K562 (cell line): ENCODE data around the gene MARS1. TPM values are rescaled to one million over a fixed set of nuclear protein-coding genes. Genes with fewer than 3 reads are reported as not detected.

Experiments
- ELF2 ChIP-seq: fragments of 250-450 bp; sonication (Bioruptor Pico); IDR thresholded peaks from 2 replicates; pipeline ENCODE4 v1.5.0; 2021; ENCODE audit warnings: mild to moderate bottlenecking
- KDM1A ChIP-seq, 2 experiments: fragments of 450-650 bp; IDR thresholded peaks; 2 replicates each; pipeline ENCODE4 v1.6.1; 2016; ENCODE audit warnings: mild to moderate bottlenecking in 2 of 2
- PTRF ChIP-seq: fragments of 450-650 bp; IDR thresholded peaks from 2 replicates; pipeline ENCODE4 v1.6.1; 2016; ENCODE audit warnings: mild to moderate bottlenecking, missing genetic modification characterization, missing compliant biosample characterization
- RBFOX2 ChIP-seq: fragments of 200-400 bp; formaldehyde crosslinking; IDR thresholded peaks from 2 replicates; pipeline ENCODE4 v1.6.1; 2017; ENCODE audit warnings: low read depth, mild to moderate bottlenecking, low read length, moderate library complexity
- RHOXF2B ChIP-seq: fragments of 250-450 bp; sonication (Bioruptor Pico); conservative IDR thresholded peaks from 2 replicates; pipeline ENCODE4 v1.5.1; 2021
- SP1 ChIP-seq: sonication (generic); formaldehyde crosslinking; IDR thresholded peaks from 2 replicates; pipeline ENCODE4 v1.8.1; 2022; ENCODE audit warnings: mild to moderate bottlenecking, missing genetic modification reagents
- TCF7L2 ChIP-seq: fragments of 150-350 bp; IDR thresholded peaks from 2 replicates; pipeline ENCODE4 v1.6.1; 2016; ENCODE audit warnings: low read depth, mild to moderate bottlenecking, low read length, moderate library complexity
- ZNF586 ChIP-seq: fragments of 450-650 bp; formaldehyde crosslinking; conservative IDR thresholded peaks from 2 replicates; pipeline ENCODE4 v1.4.0; 2020; ENCODE audit warnings: mild to moderate bottlenecking, moderate library complexity
- polyA plus RNA-seq, 8 experiments: library from polyadenylated mRNA; depleted of rRNA in 4 of 8; stranded (reverse) in 5 of 8; unstranded in 3 of 8; fragments of >200 nt; fragmentation: Nextera tagmentation in 2 of 8; fragmentation: Illumina TruSeq in 1 of 8; extraction: Ambion mirVana in 2 of 8; extraction: Trizol in 1 of 8; gene quantifications; 2 replicates each; pipeline versions ENCODE4 v1.2.1 to v1.2.3, GENCODE V29; 2011 to 2014; ENCODE audit warnings: inconsistent platforms in 1 of 8, missing spikeins in 1 of 8
- total RNA-seq, 7 experiments: library from RNA; depleted of rRNA in 6 of 7; stranded (reverse); fragments of >200 nt in 6 of 7; fragmentation: Illumina TruSeq in 2 of 7; extraction: Trizol in 2 of 7; gene quantifications; 2 replicates each; pipeline versions ENCODE4 v1.2.1 to v1.2.3, GENCODE V29; 2011 to 2021; ENCODE audit warnings: low replicate concordance in 1 of 7
- TF ChIP-seq, protein P1 (sequence below), 2 experiments: fragments of 450-650 bp in 1 of 2; sonication (generic) in 1 of 2; formaldehyde crosslinking in 1 of 2; IDR thresholded peaks; 2 replicates each; pipeline versions ENCODE4 v1.7.1 to v1.9.0; 2016 to 2022; ENCODE audit warnings: inconsistent platforms in 1 of 2, mild to moderate bottlenecking in 1 of 2, missing genetic modification reagents in 1 of 2
- TF ChIP-seq, protein P2 (sequence below): fragments of 250-450 bp; sonication (Bioruptor Pico); IDR thresholded peaks from 2 replicates; pipeline ENCODE4 v1.5.0; 2022; ENCODE audit warnings: mild to moderate bottlenecking
- TF ChIP-seq, protein P3 (sequence below), 2 experiments: IDR thresholded peaks; 2 replicates each; pipeline ENCODE4 v1.6.1; 2012; ENCODE audit warnings: improper control_type of control experiment in 2 of 2, low read depth in 2 of 2, low read length in 2 of 2, borderline replicate concordance in 1 of 2
- TF ChIP-seq, protein P4 (sequence below), 2 experiments: fragments of 450-650 bp; conservative IDR thresholded peaks; 2 replicates each; pipeline ENCODE4 v1.6.1; 2017; ENCODE audit warnings: mild to moderate bottlenecking in 2 of 2, moderate library complexity in 2 of 2

The MARS1 gene
- total and polyA plus RNA-seq, 9 of the 15 experiments (the other 6 are each of a cell fraction or from before 2014, with no cell fraction given) = 117 to 382 (median 220) TPM

DNA sequence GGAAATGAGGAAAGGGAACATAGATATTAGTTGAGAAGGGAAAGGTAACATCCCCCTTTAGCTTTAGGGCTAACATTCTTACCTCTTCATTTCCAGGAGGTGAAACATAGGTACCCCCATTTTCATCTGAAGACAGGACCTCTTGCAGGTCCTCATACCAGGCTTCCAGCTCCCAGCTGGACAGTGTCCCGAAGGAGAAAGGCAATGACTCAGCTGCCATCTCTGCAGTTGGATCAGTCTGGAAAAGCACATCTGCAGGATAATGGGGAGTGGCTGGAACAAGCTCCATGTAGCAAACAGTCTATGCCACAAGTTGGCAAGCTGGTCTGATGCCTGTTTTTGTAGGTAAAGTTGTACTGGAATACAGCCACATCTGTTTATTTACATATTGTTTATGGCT lies 29.3 kb downstream of the MARS1 start (continued):
- TF ChIP-seq, protein P1, sequence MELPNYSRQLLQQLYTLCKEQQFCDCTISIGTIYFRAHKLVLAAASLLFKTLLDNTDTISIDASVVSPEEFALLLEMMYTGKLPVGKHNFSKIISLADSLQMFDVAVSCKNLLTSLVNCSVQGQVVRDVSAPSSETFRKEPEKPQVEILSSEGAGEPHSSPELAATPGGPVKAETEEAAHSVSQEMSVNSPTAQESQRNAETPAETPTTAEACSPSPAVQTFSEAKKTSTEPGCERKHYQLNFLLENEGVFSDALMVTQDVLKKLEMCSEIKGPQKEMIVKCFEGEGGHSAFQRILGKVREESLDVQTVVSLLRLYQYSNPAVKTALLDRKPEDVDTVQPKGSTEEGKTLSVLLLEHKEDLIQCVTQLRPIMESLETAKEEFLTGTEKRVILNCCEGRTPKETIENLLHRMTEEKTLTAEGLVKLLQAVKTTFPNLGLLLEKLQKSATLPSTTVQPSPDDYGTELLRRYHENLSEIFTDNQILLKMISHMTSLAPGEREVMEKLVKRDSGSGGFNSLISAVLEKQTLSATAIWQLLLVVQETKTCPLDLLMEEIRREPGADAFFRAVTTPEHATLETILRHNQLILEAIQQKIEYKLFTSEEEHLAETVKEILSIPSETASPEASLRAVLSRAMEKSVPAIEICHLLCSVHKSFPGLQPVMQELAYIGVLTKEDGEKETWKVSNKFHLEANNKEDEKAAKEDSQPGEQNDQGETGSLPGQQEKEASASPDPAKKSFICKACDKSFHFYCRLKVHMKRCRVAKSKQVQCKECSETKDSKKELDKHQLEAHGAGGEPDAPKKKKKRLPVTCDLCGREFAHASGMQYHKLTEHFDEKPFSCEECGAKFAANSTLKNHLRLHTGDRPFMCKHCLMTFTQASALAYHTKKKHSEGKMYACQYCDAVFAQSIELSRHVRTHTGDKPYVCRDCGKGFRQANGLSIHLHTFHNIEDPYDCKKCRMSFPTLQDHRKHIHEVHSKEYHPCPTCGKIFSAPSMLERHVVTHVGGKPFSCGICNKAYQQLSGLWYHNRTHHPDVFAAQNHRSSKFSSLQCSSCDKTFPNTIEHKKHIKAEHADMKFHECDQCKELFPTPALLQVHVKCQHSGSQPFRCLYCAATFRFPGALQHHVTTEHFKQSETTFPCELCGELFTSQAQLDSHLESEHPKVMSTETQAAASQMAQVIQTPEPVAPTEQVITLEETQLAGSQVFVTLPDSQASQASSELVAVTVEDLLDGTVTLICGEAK (IDR thresholded peaks at IDR 0.05) = no peak
- TF ChIP-seq, protein P1 (CRISPR knock-in tag; IDR thresholded peaks at IDR 0.05) = no peak
- TF ChIP-seq, protein P2, sequence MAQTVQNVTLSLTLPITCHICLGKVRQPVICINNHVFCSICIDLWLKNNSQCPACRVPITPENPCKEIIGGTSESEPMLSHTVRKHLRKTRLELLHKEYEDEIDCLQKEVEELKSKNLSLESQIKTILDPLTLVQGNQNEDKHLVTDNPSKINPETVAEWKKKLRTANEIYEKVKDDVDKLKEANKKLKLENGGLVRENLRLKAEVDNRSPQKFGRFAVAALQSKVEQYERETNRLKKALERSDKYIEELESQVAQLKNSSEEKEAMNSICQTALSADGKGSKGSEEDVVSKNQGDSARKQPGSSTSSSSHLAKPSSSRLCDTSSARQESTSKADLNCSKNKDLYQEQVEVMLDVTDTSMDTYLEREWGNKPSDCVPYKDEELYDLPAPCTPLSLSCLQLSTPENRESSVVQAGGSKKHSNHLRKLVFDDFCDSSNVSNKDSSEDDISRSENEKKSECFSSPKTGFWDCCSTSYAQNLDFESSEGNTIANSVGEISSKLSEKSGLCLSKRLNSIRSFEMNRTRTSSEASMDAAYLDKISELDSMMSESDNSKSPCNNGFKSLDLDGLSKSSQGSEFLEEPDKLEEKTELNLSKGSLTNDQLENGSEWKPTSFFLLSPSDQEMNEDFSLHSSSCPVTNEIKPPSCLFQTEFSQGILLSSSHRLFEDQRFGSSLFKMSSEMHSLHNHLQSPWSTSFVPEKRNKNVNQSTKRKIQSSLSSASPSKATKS = 0 out of 2 replicates have a peak, but pooled peaks have one; percentile 21
- TF ChIP-seq KDM1A (IDR thresholded peaks at IDR 0.05) (no peak), TCF7L2 (no peak), RHOXF2B (CRISPR knock-in tag) (0 out of 2 replicates have a peak, but pooled peaks have one; percentile 64), ZNF586 (CRISPR knock-in tag) (no peak), RBFOX2 (0 out of 2 replicates have a peak, but pooled peaks have one; percentile 32), PTRF (tag) (no peak), SP1 (CRISPR knock-in tag) (0 out of 2 replicates have a peak, but pooled peaks have one; percentile 13), ELF2 (CRISPR knock-in tag) (0 out of 2 replicates have a peak, but pooled peaks have one; percentile 36)
- TF ChIP-seq, protein P3, sequence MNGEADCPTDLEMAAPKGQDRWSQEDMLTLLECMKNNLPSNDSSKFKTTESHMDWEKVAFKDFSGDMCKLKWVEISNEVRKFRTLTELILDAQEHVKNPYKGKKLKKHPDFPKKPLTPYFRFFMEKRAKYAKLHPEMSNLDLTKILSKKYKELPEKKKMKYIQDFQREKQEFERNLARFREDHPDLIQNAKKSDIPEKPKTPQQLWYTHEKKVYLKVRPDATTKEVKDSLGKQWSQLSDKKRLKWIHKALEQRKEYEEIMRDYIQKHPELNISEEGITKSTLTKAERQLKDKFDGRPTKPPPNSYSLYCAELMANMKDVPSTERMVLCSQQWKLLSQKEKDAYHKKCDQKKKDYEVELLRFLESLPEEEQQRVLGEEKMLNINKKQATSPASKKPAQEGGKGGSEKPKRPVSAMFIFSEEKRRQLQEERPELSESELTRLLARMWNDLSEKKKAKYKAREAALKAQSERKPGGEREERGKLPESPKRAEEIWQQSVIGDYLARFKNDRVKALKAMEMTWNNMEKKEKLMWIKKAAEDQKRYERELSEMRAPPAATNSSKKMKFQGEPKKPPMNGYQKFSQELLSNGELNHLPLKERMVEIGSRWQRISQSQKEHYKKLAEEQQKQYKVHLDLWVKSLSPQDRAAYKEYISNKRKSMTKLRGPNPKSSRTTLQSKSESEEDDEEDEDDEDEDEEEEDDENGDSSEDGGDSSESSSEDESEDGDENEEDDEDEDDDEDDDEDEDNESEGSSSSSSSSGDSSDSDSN (IDR thresholded peaks at IDR 0.05; ENCODE audit: borderline replicate concordance in 1 of 2, low read depth in 2 of 2, low read length in 2 of 2) = no peak
- TF ChIP-seq, protein P4, sequence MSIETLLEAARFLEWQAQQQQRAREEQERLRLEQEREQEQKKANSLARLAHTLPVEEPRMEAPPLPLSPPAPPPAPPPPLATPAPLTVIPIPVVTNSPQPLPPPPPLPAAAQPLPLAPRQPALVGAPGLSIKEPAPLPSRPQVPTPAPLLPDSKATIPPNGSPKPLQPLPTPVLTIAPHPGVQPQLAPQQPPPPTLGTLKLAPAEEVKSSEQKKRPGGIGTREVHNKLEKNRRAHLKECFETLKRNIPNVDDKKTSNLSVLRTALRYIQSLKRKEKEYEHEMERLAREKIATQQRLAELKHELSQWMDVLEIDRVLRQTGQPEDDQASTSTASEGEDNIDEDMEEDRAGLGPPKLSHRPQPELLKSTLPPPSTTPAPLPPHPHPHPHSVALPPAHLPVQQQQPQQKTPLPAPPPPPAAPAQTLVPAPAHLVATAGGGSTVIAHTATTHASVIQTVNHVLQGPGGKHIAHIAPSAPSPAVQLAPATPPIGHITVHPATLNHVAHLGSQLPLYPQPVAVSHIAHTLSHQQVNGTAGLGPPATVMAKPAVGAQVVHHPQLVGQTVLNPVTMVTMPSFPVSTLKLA (conservative IDR thresholded peaks at IDR 0.05) = 0 out of 4 replicates have a peak, but pooled peaks of 1 of the 2 experiments have one; percentile 14
